A673 (cell line): ENCODE data around the gene SNAP29.

Source experiments
- EZH2 ChIP-seq: fragments of 200-600 bp; sonication (generic); IDR thresholded peaks from 2 replicates; pipeline ENCODE4 v1.6.1; 2017; ENCODE audit warnings: borderline replicate concordance, low read depth, mild to moderate bottlenecking, mixed read lengths, antibody characterized with exemption, low read length; ENCODE audit not compliant: poor library complexity, severe bottlenecking
- TF ChIP-seq, protein P1 (sequence below): fragments of 300-800, 200-600 bp; sonication (generic); conservative IDR thresholded peaks from 2 replicates; pipeline ENCODE4 v1.5.1; 2017; ENCODE audit warnings: low read depth, mild to moderate bottlenecking, antibody characterized with exemption, low read length, moderate library complexity, mixed read lengths

DNA sequence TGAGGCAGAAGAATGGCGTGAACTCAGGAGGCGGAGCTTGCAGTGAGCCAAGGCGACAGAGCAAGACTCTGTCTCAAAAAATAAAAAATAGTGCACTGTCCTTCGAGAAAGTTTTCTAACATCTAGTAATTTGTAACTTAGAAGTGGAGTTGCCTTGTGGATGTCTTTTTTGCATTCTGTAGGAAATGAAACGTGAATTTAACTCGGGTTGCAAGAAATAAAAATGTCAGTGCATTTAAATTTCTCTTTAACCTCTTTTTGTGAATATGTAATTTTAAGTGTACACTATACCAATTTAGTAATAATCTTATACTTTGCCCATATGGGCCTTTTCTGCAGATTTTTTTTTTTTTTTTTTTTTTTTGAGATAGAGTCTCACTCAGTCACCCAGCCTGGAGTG lies 32.2 kb downstream of the SNAP29 start:
- TF ChIP-seq, protein P1, sequence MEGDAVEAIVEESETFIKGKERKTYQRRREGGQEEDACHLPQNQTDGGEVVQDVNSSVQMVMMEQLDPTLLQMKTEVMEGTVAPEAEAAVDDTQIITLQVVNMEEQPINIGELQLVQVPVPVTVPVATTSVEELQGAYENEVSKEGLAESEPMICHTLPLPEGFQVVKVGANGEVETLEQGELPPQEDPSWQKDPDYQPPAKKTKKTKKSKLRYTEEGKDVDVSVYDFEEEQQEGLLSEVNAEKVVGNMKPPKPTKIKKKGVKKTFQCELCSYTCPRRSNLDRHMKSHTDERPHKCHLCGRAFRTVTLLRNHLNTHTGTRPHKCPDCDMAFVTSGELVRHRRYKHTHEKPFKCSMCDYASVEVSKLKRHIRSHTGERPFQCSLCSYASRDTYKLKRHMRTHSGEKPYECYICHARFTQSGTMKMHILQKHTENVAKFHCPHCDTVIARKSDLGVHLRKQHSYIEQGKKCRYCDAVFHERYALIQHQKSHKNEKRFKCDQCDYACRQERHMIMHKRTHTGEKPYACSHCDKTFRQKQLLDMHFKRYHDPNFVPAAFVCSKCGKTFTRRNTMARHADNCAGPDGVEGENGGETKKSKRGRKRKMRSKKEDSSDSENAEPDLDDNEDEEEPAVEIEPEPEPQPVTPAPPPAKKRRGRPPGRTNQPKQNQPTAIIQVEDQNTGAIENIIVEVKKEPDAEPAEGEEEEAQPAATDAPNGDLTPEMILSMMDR, result no peak
- no peak for TF ChIP-seq EZH2
